ENCODE results near the gene DCXR. TPM values are rescaled to one million over a fixed set of nuclear protein-coding genes. Genes with fewer than 3 reads are reported as not detected.

Gene DCXR
- total RNA-seq, 4 donors from 2014 or later = 23.8 to 125 (median 67.5) TPM

DNA sequence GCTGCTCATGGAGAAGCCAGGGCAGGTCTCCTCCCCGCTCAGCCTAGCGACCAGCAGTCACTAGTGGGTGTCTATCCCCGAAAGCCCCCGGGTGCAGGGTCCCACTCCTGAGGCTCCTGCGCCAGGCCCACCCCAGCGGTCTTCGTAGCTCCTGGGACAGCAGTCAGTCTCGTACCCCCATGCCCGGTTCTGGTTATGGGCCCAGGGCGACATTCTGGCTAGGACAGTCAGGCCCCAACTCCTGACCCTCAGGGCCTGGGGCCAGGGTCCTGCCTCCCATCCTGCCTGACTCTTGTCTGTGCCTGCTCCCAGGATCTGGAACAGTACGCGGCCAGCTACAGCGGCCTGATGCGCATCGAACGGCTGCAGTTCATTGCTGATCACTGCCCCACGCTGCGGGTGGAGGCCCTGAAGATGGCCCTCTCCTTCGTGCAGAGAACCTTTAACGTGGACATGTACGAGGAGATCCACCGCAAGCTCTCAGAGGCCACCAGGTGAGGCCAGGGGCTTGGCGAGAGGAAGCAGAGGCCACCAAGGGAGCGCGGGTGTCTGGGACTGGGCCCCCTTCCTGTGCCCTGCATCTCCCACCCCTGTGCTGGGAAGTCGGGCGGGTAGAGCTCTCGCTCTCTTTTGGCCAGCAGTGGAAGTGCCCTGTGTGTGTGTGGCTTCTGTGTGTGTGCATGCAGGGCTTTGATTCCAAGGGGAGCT, 16.2 kb upstream of the DCXR start:
- Histone ChIP-seq H3K4me1 (peaks cover 0 to 28% of the 10 kb centered on the region in 2 donors), H3K36me3 (no peaks in the 10 kb centered on the region), H3K27ac (no peak overlapping the region), H3K4me3 (no peak overlapping the region), H3K27me3 (no peaks in the 10 kb centered on the region), H3K9me3 (no peaks in the 10 kb centered on the region)
- intact Hi-C loops (cut with DNase I; ENCODE audit: low total_unique reads) = no loop called here
- no peak for DNase-seq
- TF ChIP-seq POLR2A (IDR thresholded peaks at IDR 0.05) = no peak
- TF ChIP-seq, protein P1, sequence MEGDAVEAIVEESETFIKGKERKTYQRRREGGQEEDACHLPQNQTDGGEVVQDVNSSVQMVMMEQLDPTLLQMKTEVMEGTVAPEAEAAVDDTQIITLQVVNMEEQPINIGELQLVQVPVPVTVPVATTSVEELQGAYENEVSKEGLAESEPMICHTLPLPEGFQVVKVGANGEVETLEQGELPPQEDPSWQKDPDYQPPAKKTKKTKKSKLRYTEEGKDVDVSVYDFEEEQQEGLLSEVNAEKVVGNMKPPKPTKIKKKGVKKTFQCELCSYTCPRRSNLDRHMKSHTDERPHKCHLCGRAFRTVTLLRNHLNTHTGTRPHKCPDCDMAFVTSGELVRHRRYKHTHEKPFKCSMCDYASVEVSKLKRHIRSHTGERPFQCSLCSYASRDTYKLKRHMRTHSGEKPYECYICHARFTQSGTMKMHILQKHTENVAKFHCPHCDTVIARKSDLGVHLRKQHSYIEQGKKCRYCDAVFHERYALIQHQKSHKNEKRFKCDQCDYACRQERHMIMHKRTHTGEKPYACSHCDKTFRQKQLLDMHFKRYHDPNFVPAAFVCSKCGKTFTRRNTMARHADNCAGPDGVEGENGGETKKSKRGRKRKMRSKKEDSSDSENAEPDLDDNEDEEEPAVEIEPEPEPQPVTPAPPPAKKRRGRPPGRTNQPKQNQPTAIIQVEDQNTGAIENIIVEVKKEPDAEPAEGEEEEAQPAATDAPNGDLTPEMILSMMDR (IDR thresholded peaks at IDR 0.05) = no peak

DNA sequence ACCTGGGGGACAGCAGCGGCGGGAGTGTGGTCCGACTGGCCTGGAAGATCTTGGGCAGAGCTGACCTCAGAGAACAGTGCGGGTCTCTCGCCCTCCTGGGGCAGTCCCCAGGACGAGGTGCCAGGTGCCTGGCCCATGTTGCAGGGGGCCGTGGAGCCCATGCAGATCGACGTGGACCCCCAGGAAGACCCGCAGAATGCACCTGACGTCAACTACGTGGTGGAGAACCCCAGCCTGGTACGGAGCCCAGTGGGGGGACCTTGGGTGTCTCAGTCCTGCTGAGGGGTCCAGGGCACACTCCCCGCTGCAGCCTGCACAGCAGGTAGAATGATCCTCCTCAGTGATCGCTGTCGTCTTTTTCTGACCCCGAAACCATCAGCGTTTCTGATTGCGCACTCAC, 15.6 kb upstream of the DCXR start:
- H3K4me1 ChIP-seq = peaks cover 0 to 28% of the 10 kb centered on the region in 2 donors
- no peak for DNase-seq
- H3K27ac ChIP-seq = no peak overlapping the region
- no peaks in the 10 kb centered on the region for H3K36me3 ChIP-seq
- H3K4me3 ChIP-seq = peak overlapping the region in 1 of 2 donors; percentile 98
- no peaks in the 10 kb centered on the region for H3K27me3 ChIP-seq
- TF ChIP-seq POLR2A (IDR thresholded peaks at IDR 0.05) = no peak
- TF ChIP-seq, protein P1 (IDR thresholded peaks at IDR 0.05) = no peak
- H3K9me3 ChIP-seq = no peaks in the 10 kb centered on the region
- intact Hi-C loops (cut with DNase I; ENCODE audit: low total_unique reads) = no loop called here

DNA sequence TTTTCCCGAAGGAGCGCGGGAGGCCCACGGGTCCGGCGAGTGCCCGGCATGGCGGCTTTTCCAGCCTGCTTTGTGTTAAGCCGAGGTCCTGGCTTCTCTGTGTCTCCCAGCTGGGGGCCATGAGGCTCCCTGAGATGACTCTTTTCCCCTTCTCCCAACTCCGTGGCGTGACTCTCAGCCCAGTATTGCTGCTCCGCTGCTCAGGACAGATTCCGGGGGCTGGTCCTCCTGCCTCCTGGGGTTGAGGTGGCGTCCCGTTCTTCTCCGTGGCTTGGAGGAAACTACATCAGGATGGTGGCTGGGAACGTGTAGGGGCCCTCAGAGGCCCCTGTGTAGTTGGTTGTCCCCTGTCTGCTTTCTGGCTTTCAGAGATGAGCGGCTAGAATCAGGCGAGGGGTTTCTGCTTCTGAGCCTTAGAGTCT, 15.2 kb upstream of the DCXR start:
- intact Hi-C loops (cut with DNase I; ENCODE audit: low total_unique reads) = no loop called here
- no peaks in the 10 kb centered on the region for H3K27me3 ChIP-seq
- TF ChIP-seq, protein P1 (IDR thresholded peaks at IDR 0.05) = no peak
- TF ChIP-seq POLR2A (IDR thresholded peaks at IDR 0.05) = no peak
- peak overlapping the region; percentile 48 to 98 for H3K4me3 ChIP-seq
- H3K36me3 ChIP-seq = no peaks in the 10 kb centered on the region
- no peaks in the 10 kb centered on the region for H3K9me3 ChIP-seq
- H3K27ac ChIP-seq = peak overlapping the region in 1 of 2 donors; percentile 60
- peaks cover 0 to 28% of the 10 kb centered on the region in 2 donors for H3K4me1 ChIP-seq
- no peak for DNase-seq

DNA sequence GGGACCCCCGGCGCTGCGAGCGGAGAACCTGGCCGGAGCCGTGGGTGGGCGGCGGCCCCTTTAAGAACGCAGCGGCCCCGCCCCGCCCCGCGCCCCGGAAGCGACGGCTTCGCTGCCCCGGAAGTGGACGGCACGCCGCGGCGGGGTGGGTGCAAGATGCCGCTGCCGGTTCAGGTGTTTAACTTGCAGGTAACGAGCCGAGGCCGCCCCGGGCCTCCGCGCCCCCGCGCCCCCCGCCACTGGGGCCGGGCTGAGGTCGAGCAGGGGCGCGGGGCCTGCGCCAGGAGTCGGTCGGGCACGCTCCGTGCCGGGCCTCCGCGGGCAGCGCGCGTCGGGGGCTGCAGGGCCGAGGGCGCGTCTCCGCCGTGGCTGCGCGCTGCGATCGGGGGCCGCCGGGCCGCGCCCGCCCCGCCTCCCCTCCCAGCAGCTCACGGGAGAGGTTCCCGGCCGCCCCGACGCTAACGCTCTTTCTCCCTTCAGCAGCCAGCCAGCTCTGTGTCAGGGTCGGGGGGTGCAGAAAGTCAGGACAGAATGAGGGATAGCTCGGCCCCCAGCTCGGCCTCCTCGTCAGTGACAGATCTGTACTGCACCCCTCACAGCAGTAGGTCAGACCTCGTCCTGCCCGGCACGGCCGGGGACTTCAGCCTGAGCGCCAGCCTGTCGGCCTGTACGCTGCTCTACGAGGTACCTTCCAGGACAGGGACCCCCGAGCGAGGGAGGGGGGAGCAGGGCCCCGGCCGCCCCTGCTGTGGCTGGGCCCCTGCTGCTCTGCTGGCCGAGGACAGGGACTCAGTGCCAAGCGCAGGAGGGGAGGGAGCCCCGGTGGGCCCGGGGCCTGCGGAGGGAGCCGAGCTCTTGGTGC, 14.5 kb upstream of the DCXR start, which contains the start of the genes GPS1 and RFNG:
TSS of gene GPS1 (plus strand) at position 123 of the 862 bp plus-strand sequence. CDS start at position 157, 34 bp downstream.
TSS of gene RFNG (minus strand) at position 36 of the 862 bp plus-strand sequence. CDS start 45 bp downstream, outside the sequence.
- intact Hi-C loops (cut with DNase I; ENCODE audit: low total_unique reads) = no loop called here
- H3K4me1 ChIP-seq = peaks cover 0 to 28% of the 10 kb centered on the region in 2 donors
- peak; percentile 69 to 73 for DNase-seq

More for the DNA sequence above, 14.5 kb upstream of the DCXR start, which contains the start of the genes GPS1 and RFNG:
- peak in 1 of 2 donors; percentile 53 for TF ChIP-seq POLR2A (IDR thresholded peaks at IDR 0.05)
- TF ChIP-seq, protein P1 (IDR thresholded peaks at IDR 0.05) = no peak
- H3K9me3 ChIP-seq = no peaks in the 10 kb centered on the region
- no peaks in the 10 kb centered on the region for H3K27me3 ChIP-seq
- no peaks in the 10 kb centered on the region for H3K36me3 ChIP-seq
- peak within 1 kb of the TSS; percentile 48 to 98 for H3K4me3 ChIP-seq
- peak within 1 kb of the TSS; percentile 60 to 73 for H3K27ac ChIP-seq
